Sigmoid colon (tissue), 7 donors: ENCODE measurements around the gene STAC. TPM values are rescaled to one million over a fixed set of nuclear protein-coding genes. Genes with fewer than 3 reads are reported as not detected.

Experiments used
- DNase-seq: peaks from one replicate; pipeline ENCODE4 v3.0.0-alpha.2; 2019
- H3K27ac ChIP-seq, 4 donors: fragments of 200-600 bp; sonication (generic); one replicate each; pipeline ENCODE4 v1.5.1; 2016 to 2019; ENCODE audit warnings: mild to moderate bottlenecking in 1 of 4
- H3K27me3 ChIP-seq, 3 donors: fragments of 200-600 bp; sonication (generic); one replicate each; pipeline ENCODE4 v1.5.1; 2019; ENCODE audit warnings: mild to moderate bottlenecking in 1 of 3
- H3K36me3 ChIP-seq, 4 donors: fragments of 200-600 bp; sonication (generic); one replicate each; pipeline ENCODE4 v1.5.1; 2016 to 2019
- H3K4me1 ChIP-seq, 4 donors: fragments of 200-600 bp; sonication (generic); one replicate each; pipeline ENCODE4 v1.5.1; 2017 to 2019
- H3K4me3 ChIP-seq, 4 donors: fragments of 200-600 bp; sonication (generic); one replicate each; pipeline ENCODE4 v1.5.1; 2017 to 2019; ENCODE audit warnings: mild to moderate bottlenecking in 2 of 4, moderate library complexity in 1 of 4
- H3K9me3 ChIP-seq, 4 donors: fragments of 200-600 bp in 3 of 4; sonication (generic) in 3 of 4; one replicate each; pipeline versions ENCODE4 v1.5.1 to v1.6.1; 2013 to 2019
- EP300 ChIP-seq, 4 donors: sonication (generic); formaldehyde crosslinking; IDR thresholded peaks; one replicate each; pipeline ENCODE4 v1.6.1; 2017; ENCODE audit warnings: antibody characterized with exemption in 4 of 4
- POLR2A ChIP-seq, 2 donors: fragments of 450-650 bp; IDR thresholded peaks; one replicate each; pipeline ENCODE4 v1.6.1; 2016; ENCODE audit warnings: antibody characterized with exemption in 2 of 2, mild to moderate bottlenecking in 2 of 2, moderate library complexity in 2 of 2
- POLR2AphosphoS5 ChIP-seq, 4 donors: sonication (generic); formaldehyde crosslinking; IDR thresholded peaks; one replicate each; pipeline ENCODE4 v1.6.1; 2017; ENCODE audit warnings: antibody characterized with exemption in 4 of 4
- WGBS, 2 donors: extraction: QIAGEN DNeasy Blood & Tissue Kit; methylation state at CpG; one replicate each; pipeline ENCODE4 v1.1.7; 2013; 5-methylcytosine and 5-hydroxymethylcytosine counted together
- intact Hi-C: fragments of 100-400 bp; cut with DNase I; formaldehyde crosslinking; loops from one replicate; pipeline ENCODE4 v1.15.1; 2023
- polyA plus RNA-seq, 3 donors: library from polyadenylated mRNA; stranded (reverse); fragments of 200-250 nt; gene quantifications; one replicate each; pipeline ENCODE4 v1.2.3, GENCODE V29; 2013
- total RNA-seq, 4 donors: library from RNA; depleted of rRNA; stranded (reverse); fragments of >200 nt; gene quantifications; one replicate each; pipeline ENCODE4 v1.1.0, GENCODE V29; 2016
- TF ChIP-seq, protein P1 (sequence below), 4 experiments: fragments of 450-650 bp in 3 of 4; fragments of 200-600 bp in 1 of 4; IDR thresholded peaks; one replicate each; pipeline ENCODE4 v1.5.1; 2016 to 2019; ENCODE audit warnings: antibody characterized with exemption in 4 of 4, mild to moderate bottlenecking in 3 of 4, moderate library complexity in 2 of 4
- donor health status: healthy with polysubstance abuse.
- donor health status: Bipolar disorder and iron deficiency.
- donor health status: healthy.

The STAC gene, protein sequence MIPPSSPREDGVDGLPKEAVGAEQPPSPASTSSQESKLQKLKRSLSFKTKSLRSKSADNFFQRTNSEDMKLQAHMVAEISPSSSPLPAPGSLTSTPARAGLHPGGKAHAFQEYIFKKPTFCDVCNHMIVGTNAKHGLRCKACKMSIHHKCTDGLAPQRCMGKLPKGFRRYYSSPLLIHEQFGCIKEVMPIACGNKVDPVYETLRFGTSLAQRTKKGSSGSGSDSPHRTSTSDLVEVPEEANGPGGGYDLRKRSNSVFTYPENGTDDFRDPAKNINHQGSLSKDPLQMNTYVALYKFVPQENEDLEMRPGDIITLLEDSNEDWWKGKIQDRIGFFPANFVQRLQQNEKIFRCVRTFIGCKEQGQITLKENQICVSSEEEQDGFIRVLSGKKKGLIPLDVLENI
- total RNA-seq (10 to 100 TPM in 3 of 4 donors, 1 to 10 TPM in 1; 6.0 to 39.6 (median 25.6) TPM), polyA plus RNA-seq (under 1 TPM in 1 of 3 donors, not detected in 2; 0.42 TPM)

DNA sequence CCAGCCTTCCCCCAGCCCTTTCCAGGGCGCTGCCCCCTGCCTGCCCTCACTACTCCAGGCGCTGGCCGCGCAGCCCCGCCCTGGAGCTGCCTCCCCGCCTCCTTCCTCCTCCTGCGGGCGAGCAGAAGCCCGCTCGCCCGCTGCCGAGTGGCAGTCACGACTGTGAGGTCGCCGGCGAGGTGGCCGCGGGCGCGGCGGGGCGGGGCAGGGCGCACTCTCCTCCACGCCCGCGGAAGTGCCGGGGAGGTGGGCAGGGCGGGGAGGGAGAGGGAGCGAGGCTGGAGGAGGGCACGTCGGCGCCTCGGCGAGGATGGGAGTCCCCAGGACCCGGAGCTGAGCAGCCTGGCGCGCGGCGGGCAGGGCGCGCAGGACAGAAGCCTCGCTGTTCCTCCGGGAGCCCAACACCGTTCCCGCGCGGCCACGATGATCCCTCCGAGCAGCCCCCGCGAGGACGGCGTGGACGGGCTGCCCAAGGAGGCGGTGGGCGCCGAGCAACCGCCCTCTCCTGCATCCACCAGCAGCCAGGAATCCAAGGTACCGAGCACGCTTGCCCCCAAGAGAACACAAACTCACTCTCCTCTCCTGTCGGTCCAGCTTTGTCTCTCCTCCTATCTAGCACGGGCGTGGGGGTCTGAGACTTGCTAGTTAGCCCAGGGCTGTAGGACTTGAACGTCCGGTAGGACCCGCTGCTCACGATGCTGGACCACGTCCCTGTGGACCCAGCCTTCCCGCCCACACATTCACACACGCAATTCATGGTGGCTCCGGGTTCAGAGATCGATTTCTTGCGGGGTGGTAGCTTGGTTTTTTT is at the start of gene STAC:
STAC (plus strand) TSS at position 284 of the 811 bp plus-strand sequence; CDS start at position 424, 140 bp downstream.
- intact Hi-C loops: loop anchor here (5.0 kb wide), 1 partner anchor 317 kb away; no protein-coding TSS in a partner anchor
- Histone ChIP-seq H3K36me3 (no peaks in the 10 kb centered on the region), H3K9me3 (no peaks in the 10 kb centered on the region), H3K27me3 (peaks cover 0 to 12% (median 0%) of the 10 kb centered on the region in 3 donors), H3K4me3 (peak within 1 kb of the TSS; percentile 54 to 74 (median 60)), H3K4me1 (peaks cover 0 to 17% (median 7%) of the 10 kb centered on the region in 4 donors), H3K27ac (peak within 1 kb of the TSS in 2 of 4 donors; percentile 38 to 68)
- no peak for DNase-seq
- TF ChIP-seq, protein P1, sequence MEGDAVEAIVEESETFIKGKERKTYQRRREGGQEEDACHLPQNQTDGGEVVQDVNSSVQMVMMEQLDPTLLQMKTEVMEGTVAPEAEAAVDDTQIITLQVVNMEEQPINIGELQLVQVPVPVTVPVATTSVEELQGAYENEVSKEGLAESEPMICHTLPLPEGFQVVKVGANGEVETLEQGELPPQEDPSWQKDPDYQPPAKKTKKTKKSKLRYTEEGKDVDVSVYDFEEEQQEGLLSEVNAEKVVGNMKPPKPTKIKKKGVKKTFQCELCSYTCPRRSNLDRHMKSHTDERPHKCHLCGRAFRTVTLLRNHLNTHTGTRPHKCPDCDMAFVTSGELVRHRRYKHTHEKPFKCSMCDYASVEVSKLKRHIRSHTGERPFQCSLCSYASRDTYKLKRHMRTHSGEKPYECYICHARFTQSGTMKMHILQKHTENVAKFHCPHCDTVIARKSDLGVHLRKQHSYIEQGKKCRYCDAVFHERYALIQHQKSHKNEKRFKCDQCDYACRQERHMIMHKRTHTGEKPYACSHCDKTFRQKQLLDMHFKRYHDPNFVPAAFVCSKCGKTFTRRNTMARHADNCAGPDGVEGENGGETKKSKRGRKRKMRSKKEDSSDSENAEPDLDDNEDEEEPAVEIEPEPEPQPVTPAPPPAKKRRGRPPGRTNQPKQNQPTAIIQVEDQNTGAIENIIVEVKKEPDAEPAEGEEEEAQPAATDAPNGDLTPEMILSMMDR (IDR thresholded peaks at IDR 0.05): no peak
- TF ChIP-seq POLR2A (IDR thresholded peaks at IDR 0.05): no peak
- TF ChIP-seq EP300 (IDR thresholded peaks at IDR 0.05): no peak
- TF ChIP-seq POLR2AphosphoS5 (IDR thresholded peaks at IDR 0.05): no peak
- WGBS, 2 donors: 1 to 12% methylated on average over 73 of the region's 73 CpGs

- Histone ChIP-seq H3K27me3 (no peaks in the 10 kb centered on the region), H3K4me1 (no peaks in the 10 kb centered on the region), H3K9me3 (no peaks in the 10 kb centered on the region), H3K36me3 (no peaks in the 10 kb centered on the region), H3K4me3 (no peak overlapping the region), H3K27ac (no peak overlapping the region)
- no peak for DNase-seq
- no peak for TF ChIP-seq POLR2AphosphoS5 (IDR thresholded peaks at IDR 0.05)
- TF ChIP-seq, protein P1 (IDR thresholded peaks at IDR 0.05): no peak
- TF ChIP-seq POLR2A (IDR thresholded peaks at IDR 0.05): no peak
- no peak for TF ChIP-seq EP300 (IDR thresholded peaks at IDR 0.05)
- intact Hi-C loops: no loop called here
Observed at GRCh38 chr3:36332139-36332538, 48.2 kb upstream of the STAC start.

DNA sequence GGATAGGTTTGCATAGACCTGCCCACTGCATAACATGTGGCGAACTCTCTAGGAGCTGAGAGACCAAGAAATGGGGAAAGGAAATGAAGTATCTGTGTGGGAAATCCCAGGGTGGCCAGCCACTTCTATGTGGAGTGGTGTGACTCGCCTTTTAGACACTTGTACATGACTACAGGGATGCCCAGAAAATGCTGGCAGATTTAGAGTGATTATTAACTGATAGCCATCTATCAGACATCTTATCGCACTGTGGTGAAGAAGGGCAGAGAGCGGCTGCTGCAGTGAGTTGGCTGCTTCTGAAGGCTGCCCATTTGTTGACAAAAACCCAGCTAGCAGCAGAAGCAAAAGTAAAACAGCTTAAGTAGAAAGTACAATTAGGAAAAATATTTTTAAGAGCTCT is 18.1 kb upstream of the STAC start:
- intact Hi-C loops: no loop called here
- 55 to 80% methylated on average over 4 of the region's 4 CpGs for WGBS, 2 donors
- H3K4me1 ChIP-seq: peaks cover 0 to 8% (median 0%) of the 10 kb centered on the region in 4 donors

DNA sequence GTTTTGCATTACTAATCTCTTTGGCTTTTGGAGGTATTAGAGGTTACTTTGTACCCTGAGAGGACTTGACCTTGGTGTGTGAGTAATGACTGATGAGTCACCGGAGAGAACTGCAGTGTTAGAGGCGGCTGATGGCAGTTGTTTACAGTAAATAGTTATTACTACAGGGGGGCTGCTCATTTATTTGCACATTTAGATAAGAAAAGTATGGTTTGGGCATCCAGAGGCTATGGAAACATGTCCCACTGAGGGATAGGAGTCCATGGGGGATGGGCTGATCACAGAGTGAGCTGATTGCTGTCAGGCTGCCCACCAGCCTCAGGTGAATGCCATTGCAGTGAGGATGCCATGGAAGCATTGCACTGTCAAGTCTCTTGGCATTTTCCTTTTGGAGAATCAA is 17.3 kb upstream of the STAC start:
- Histone ChIP-seq H3K4me3 (no peak overlapping the region), H3K36me3 (no peaks in the 10 kb centered on the region), H3K4me1 (peaks cover 0 to 8% (median 0%) of the 10 kb centered on the region in 4 donors), H3K27me3 (no peaks in the 10 kb centered on the region), H3K9me3 (no peaks in the 10 kb centered on the region), H3K27ac (no peak overlapping the region)
- DNase-seq: no peak
- intact Hi-C loops: no loop called here
- WGBS, 2 donors: 39 to 47% methylated on average over 2 of the region's 2 CpGs
- TF ChIP-seq EP300 (IDR thresholded peaks at IDR 0.05): no peak
- TF ChIP-seq, protein P1 (IDR thresholded peaks at IDR 0.05): no peak
- no peak for TF ChIP-seq POLR2A (IDR thresholded peaks at IDR 0.05)
- TF ChIP-seq POLR2AphosphoS5 (IDR thresholded peaks at IDR 0.05): no peak

More for the DNA sequence above, 18.1 kb upstream of the STAC start:
- DNase-seq: no peak
- no peak overlapping the region for H3K4me3 ChIP-seq
- TF ChIP-seq EP300 (IDR thresholded peaks at IDR 0.05) (no peak), POLR2A (IDR thresholded peaks at IDR 0.05) (no peak), POLR2AphosphoS5 (IDR thresholded peaks at IDR 0.05) (no peak)
- TF ChIP-seq, protein P1 (IDR thresholded peaks at IDR 0.05): no peak
- H3K9me3 ChIP-seq: no peaks in the 10 kb centered on the region
- H3K27me3 ChIP-seq: no peaks in the 10 kb centered on the region
- H3K27ac ChIP-seq: no peak overlapping the region
- no peaks in the 10 kb centered on the region for H3K36me3 ChIP-seq
